ENCODE results near the gene RILPL1.

- TF ChIP-seq EZH2phosphoT487 (IDR thresholded peaks at IDR 0.05; ENCODE audit: borderline replicate concordance, low read depth, low read length) = no peak
- TF ChIP-seq, protein P1, sequence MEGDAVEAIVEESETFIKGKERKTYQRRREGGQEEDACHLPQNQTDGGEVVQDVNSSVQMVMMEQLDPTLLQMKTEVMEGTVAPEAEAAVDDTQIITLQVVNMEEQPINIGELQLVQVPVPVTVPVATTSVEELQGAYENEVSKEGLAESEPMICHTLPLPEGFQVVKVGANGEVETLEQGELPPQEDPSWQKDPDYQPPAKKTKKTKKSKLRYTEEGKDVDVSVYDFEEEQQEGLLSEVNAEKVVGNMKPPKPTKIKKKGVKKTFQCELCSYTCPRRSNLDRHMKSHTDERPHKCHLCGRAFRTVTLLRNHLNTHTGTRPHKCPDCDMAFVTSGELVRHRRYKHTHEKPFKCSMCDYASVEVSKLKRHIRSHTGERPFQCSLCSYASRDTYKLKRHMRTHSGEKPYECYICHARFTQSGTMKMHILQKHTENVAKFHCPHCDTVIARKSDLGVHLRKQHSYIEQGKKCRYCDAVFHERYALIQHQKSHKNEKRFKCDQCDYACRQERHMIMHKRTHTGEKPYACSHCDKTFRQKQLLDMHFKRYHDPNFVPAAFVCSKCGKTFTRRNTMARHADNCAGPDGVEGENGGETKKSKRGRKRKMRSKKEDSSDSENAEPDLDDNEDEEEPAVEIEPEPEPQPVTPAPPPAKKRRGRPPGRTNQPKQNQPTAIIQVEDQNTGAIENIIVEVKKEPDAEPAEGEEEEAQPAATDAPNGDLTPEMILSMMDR (conservative IDR thresholded peaks at IDR 0.05; ENCODE audit: low read length) = no peak
These were observed 50.6 kb downstream of the RILPL1 start for GRCh38 chr12:123482876-123483275.
